GM10847 (cell line): Measurements from ENCODE around the gene CCDC107.

Experiments used
- POLR2A ChIP-seq: IDR thresholded peaks from 2 replicates; pipeline ENCODE4 v1.6.1; 2011; ENCODE audit not compliant: insufficient read length; ENCODE audit errors: extremely low read depth

Gene CCDC107

DNA sequence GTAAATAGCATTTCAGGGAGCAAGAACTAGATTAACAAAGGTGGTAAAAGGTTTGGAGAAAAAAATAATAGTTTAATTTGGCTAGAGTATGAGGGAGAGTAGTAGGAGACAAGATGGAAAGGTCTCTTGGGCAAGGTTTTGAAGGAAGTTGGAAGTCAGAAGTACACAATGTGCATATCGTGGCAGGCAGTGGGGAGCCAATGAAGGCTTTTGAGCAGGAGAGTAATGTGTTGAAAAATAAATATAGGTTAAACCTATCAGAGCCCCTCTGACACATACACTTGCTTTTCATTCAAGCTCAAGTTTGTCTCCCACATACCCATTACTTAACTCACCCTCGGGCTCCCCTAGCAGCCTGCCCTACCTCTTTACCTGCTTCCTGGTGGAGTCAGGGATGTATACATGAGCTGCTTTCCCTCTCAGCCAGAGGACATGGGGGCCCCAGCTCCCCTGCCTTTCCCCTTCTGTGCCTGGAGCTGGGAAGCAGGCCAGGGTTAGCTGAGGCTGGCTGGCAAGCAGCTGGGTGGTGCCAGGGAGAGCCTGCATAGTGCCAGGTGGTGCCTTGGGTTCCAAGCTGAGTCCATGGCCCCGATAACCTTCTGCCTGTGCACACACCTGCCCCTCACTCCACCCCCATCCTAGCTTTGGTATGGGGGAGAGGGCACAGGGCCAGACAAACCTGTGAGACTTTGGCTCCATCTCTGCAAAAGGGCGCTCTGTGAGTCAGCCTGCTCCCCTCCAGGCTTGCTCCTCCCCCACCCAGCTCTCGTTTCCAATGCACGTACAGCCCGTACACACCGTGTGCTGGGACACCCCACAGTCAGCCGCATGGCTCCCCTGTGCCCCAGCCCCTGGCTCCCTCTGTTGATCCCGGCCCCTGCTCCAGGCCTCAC is 15.3 kb downstream of the CCDC107 start, which contains the start of gene CA9:
Gene CA9 (plus strand): TSS at position 797 of the 893 bp plus-strand sequence. CDS start 32 bp downstream, at position 829.
- TF ChIP-seq POLR2A, result no peak

DNA sequence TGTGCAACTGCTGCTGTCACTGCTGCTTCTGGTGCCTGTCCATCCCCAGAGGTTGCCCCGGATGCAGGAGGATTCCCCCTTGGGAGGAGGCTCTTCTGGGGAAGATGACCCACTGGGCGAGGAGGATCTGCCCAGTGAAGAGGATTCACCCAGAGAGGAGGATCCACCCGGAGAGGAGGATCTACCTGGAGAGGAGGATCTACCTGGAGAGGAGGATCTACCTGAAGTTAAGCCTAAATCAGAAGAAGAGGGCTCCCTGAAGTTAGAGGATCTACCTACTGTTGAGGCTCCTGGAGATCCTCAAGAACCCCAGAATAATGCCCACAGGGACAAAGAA is 15.9 kb downstream of the CCDC107 start:
- no peak for TF ChIP-seq POLR2A

DNA sequence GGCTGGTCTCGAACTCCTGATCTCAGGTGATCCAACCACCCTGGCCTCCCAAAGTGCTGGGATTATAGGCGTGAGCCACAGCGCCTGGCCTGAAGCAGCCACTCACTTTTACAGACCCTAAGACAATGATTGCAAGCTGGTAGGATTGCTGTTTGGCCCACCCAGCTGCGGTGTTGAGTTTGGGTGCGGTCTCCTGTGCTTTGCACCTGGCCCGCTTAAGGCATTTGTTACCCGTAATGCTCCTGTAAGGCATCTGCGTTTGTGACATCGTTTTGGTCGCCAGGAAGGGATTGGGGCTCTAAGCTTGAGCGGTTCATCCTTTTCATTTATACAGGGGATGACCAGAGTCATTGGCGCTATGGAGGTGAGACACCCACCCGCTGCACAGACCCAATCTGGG is 17.1 kb downstream of the CCDC107 start:
- TF ChIP-seq POLR2A, result no peak

GRCh38 chr9:35675732-35676392 is 17.8 kb downstream of the CCDC107 start:
- TF ChIP-seq POLR2A, result no peak

DNA sequence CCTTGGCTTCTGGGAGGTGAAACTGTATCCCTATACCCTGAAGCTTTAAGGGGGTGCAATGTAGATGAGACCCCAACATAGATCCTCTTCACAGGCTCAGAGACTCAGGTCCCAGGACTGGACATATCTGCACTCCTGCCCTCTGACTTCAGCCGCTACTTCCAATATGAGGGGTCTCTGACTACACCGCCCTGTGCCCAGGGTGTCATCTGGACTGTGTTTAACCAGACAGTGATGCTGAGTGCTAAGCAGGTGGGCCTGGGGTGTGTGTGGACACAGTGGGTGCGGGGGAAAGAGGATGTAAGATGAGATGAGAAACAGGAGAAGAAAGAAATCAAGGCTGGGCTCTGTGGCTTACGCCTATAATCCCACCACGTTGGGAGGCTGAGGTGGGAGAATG is 21.0 kb downstream of the CCDC107 start:
- TF ChIP-seq POLR2A, result no peak

DNA sequence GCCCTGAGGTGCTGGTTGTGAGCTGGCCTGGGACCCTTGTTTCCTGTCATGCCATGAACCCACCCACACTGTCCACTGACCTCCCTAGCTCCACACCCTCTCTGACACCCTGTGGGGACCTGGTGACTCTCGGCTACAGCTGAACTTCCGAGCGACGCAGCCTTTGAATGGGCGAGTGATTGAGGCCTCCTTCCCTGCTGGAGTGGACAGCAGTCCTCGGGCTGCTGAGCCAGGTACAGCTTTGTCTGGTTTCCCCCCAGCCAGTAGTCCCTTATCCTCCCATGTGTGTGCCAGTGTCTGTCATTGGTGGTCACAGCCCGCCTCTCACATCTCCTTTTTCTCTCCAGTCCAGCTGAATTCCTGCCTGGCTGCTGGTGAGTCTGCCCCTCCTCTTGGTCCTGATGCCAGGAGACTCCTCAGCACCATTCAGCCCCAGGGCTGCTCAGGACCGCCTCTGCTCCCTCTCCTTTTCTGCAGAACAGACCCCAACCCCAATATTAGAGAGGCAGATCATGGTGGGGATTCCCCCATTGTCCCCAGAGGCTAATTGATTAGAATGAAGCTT is 21.8 kb downstream of the CCDC107 start:
- TF ChIP-seq POLR2A, result no peak

DNA sequence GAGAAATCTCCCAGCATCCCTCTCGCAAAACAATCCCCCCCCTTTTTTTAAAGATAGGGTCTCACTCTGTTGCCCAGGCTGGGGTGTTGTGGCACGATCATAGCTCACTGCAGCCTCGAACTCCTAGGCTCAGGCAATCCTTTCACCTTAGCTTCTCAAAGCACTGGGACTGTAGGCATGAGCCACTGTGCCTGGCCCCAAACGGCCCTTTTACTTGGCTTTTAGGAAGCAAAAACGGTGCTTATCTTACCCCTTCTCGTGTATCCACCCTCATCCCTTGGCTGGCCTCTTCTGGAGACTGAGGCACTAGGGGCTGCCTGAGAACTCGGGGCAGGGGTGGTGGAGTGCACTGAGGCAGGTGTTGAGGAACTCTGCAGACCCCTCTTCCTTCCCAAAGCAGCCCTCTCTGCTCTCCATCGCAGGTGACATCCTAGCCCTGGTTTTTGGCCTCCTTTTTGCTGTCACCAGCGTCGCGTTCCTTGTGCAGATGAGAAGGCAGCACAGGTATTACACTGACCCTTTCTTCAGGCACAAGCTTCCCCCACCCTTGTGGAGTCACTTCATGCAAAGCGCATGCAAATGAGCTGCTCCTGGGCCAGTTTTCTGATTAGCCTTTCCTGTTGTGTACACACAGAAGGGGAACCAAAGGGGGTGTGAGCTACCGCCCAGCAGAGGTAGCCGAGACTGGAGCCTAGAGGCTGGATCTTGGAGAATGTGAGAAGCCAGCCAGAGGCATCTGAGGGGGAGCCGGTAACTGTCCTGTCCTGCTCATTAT is 22.4 kb downstream of the CCDC107 start:
- TF ChIP-seq POLR2A, result no peak

GRCh38 chr9:35681341-35682002 is 23.4 kb downstream of the CCDC107 start:
- no peak for TF ChIP-seq POLR2A

GRCh38 chr9:35682051-35682450 is 24.0 kb downstream of the CCDC107 start:
- no peak for TF ChIP-seq POLR2A

DNA sequence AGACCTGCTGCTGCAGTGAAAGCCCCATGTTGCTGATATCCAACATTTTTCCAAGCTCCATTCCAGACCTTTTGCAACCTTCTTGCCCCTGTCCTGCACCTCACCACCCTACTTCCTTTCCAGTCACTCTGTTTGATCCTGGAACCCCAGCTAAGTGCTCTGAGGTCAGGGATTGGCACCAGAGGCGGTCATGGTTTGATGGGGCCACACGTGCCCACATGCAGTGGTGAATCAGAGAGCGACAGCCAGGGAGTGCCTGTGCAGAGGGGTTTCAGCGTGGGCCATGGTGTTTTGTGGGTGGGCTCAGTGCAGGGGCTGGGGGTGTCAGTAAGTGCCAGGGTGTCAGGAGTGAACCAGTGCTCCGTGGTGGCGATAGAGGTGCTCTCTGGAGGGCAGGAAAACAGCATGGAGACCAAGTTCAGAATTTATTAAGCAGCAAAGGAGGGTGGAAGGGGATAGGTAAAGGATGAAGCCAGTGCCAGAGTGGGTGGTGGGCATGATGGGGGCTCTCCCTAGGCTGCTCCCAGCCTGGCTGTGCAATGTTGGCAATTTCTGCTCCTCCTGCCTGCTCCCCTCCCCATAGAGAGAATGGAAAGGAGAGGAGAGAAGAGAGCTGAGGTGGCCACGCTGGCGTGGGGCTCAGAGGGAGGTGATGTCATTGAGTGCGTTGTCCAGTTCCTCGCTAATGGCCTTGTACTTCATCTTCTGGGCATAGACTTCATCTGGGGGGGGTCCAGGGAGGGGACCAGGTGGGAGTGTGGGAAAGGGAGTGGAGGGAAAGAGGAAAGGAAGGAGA is 24.6 kb downstream of the CCDC107 start:
- no peak for TF ChIP-seq POLR2A

DNA sequence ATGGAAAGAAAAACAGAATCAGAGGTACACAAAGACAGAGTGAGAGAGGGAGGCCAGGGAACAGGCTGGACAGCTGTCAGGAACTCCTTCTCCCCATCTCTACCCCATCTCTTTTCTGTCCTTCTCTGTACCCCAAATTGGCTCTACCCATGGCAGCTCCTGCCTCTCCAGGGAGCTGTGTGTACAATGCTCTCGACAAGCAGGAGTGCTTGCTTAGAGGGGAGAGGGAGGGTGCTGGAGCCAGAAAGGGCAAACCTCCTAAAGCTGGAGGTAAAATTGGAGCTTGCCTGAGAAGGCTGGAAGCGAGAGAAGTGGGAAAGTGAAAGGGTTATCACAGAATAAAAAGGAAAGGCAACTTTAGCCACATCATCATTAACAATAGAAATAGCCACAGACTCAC is 25.2 kb downstream of the CCDC107 start:
- no peak for TF ChIP-seq POLR2A

- no peak for TF ChIP-seq POLR2A
Measured at GRCh38 chr9:35684921-35685320, 26.8 kb downstream of the CCDC107 start.

DNA sequence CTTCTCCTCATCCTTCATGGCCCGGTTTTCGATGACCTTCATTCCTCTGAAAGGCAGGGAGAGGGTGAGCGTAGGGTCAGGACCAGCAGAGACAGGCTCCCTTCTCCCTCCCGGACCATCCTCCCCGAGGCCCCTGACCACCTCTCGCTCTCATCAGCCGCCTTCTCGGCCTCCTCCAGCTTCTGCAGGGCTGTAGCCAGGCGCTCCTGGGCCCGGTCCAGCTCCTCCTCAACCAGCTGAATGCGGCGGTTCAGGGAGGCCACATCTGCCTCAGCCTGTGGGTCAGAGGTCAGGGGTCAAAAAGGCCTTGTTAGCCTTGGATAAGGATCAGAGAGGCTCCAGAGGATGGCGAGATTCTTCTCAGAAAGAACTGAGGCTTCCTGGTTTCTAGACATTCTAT is 27.4 kb downstream of the CCDC107 start:
- TF ChIP-seq POLR2A, result no peak

DNA sequence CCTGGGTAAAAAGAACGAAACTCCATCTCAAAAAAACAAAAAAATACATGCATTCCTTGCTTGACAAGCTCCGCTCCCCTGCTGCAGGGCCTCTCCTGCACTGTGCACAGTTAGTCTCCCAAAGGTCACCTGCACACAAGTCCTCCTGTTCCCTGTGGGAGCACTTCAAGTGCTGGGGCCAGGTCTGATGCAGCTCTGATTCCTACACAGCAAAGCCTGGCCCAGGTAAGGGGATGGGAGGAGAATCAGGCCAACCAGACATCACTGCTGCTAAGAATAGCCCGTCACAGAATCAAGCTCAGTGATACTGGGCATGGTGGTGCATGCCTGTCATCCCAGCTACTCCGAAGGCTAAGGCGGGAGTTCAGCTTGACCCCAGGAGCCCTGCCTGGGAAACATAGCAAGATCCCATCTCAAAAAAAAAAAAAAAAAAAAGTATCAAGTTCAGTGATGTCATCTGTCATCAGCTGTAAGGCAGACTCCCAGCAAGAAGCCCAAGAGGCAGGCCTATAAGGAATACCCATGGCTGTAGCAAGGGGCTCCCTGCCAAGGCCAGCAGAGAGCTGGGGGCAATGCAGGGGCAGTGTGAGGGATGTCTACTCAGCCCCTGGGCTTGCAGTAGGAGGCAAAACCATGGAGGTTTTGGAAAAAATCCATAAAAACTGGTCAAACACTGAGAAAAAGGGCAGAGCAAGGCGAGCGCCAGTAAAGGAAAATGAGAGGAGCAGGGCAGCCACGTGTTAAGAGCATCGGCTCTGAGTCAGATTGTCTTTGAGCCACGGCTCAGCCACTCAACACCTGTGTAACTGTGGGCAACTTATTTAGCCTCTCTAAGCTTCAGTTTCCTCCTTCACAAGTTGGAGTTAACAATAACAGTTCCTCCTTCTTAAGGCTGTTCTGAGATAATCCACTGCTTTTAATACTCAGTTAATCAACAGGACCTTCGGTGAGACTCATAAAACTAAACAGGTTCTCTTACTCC is 28.4 kb downstream of the CCDC107 start:
- no peak for TF ChIP-seq POLR2A
